Rectal smooth muscle tissue (tissue), 1 donor: ENCODE data around the gene FANCL.
"Not testable (repeated sequence)": the region's sequence is repeated elsewhere in the genome, so short reads cannot be mapped to it uniquely, and the experiment has no call there.

Experiments used
- H3K27ac ChIP-seq: one replicate; pipeline ENCODE4 v1.7.0; 2013; ENCODE audit warnings: low read depth, low read length, inconsistent platforms
- H3K27me3 ChIP-seq: one replicate; pipeline ENCODE4 v1.7.0; 2013; ENCODE audit warnings: low read length; ENCODE audit not compliant: control insufficient read depth, insufficient read depth
- H3K36me3 ChIP-seq: one replicate; pipeline ENCODE4 v1.7.0; 2013; ENCODE audit warnings: low read length; ENCODE audit not compliant: control insufficient read depth, insufficient read depth
- H3K4me1 ChIP-seq: one replicate; pipeline ENCODE4 v1.7.0; 2013; ENCODE audit warnings: low read length; ENCODE audit not compliant: control insufficient read depth, insufficient read depth
- H3K4me3 ChIP-seq: one replicate; pipeline ENCODE4 v1.7.0; 2013; ENCODE audit warnings: low read length
- H3K9ac ChIP-seq: one replicate; pipeline ENCODE4 v1.7.0; 2013; ENCODE audit warnings: low read length

The FANCL gene

DNA sequence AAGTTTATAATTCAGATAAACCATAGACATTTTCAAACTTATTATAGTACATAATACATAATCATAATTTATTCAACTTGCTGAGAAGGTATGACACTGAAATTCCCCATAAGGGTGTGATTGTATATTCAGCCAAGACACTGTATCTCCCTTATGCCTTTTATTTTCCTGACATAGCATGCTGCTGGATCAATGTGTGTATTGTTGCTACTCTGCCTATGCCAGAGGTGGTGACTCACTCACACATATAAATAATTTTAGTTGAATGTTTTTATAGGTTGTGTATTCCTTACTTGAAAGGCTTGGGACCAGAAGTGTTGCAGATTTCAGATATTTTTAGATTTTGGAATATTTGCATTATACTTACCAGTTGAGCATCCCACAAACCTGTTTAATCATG is 107.7 kb downstream of the FANCL start:
- H3K4me3 ChIP-seq, result no peak overlapping the region
- H3K4me1 ChIP-seq, result peaks cover 7% of the 10 kb centered on the region
- no peaks in the 10 kb centered on the region for H3K36me3 ChIP-seq
- no peak overlapping the region for H3K9ac ChIP-seq
- H3K27ac ChIP-seq, result no peak overlapping the region
- H3K27me3 ChIP-seq, result no peaks in the 10 kb centered on the region

DNA sequence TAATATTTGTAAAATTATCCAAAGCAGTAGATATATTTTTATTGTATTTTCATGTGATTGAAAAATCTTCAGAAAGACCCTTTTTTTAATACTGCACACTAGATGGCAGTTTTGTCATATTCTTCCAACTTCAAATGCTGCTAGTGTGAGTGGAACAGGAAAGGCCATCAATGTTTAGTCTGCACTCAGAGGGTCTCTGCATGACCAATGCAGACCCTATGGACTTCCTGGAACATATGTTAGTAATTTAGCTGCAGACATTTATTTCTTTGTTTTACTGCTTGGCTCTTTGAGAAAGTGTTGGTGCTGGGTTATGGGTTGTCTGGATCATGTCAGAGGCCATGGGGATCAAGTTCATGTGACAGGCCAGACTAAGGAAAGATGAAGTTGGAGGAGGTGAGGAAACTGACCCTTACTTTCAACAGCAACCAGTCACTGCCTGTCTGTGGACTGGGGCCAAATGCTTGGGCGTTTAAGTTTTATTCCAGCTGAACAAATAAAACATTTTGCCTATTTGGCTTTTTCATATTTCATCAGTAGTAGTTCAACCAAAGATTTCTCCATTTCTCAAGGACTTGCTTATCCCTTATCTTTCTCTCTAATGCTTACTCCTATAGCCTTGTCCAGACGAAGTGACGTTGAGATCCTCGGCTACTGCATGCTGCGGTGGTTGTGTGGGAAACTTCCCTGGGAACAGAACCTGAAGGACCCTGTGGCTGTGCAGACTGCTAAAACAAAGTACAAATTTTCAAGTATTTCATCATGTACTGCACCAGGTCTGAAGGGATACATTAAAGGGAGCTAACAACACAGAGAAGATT is 109.7 kb downstream of the FANCL start:
- Histone ChIP-seq H3K27ac (no peak overlapping the region), H3K4me3 (no peak overlapping the region), H3K9ac (no peak overlapping the region), H3K4me1 (peaks cover 7% of the 10 kb centered on the region), H3K36me3 (no peaks in the 10 kb centered on the region), H3K27me3 (no peaks in the 10 kb centered on the region)

DNA sequence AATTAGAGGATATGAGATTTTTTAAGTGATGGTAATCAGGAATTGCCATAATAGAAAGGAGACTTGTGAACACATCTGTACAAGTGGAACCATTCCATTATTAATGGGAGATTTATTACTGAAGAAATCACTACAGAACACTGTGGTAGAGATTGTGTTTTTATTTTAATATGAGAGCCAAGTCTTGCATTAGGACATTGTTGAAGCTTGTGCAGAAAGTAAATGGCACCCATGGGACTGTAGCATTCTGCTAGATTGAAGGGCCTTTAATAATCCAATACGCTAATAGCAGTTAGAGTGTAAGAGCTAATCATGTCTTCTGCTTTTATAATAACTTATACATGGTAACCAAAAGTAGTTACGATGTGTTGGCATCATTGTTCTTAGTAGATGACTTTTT is 110.9 kb downstream of the FANCL start:
- H3K9ac ChIP-seq, result no peak overlapping the region
- H3K36me3 ChIP-seq, result no peaks in the 10 kb centered on the region
- H3K27ac ChIP-seq, result no peak overlapping the region
- H3K4me3 ChIP-seq, result no peak overlapping the region
- H3K4me1 ChIP-seq, result peaks cover 7% of the 10 kb centered on the region
- H3K27me3 ChIP-seq, result no peaks in the 10 kb centered on the region

DNA sequence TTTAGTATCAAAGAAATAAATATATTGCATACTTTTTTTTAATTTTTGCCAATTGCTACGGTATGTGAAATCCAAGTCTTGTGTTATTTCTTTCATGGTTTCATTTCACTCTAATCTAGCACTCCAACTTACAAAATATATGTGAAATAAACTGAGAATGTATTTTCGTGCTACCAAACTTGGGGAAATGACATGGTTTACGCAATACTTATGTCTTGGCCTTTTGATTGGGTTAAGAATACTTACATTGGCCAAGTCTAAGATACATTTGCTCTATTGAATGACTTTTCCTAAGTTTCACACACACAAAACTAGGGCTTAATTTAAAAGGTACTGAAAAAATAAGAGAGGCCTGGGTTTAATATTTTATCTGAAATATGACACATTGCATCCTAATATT is 114.0 kb downstream of the FANCL start:
- H3K4me3 ChIP-seq, result no peak overlapping the region
- no peak overlapping the region for H3K27ac ChIP-seq
- no peak overlapping the region for H3K9ac ChIP-seq
- no peaks in the 10 kb centered on the region for H3K36me3 ChIP-seq
- H3K27me3 ChIP-seq, result no peaks in the 10 kb centered on the region
- H3K4me1 ChIP-seq, result peaks cover 7% of the 10 kb centered on the region

DNA sequence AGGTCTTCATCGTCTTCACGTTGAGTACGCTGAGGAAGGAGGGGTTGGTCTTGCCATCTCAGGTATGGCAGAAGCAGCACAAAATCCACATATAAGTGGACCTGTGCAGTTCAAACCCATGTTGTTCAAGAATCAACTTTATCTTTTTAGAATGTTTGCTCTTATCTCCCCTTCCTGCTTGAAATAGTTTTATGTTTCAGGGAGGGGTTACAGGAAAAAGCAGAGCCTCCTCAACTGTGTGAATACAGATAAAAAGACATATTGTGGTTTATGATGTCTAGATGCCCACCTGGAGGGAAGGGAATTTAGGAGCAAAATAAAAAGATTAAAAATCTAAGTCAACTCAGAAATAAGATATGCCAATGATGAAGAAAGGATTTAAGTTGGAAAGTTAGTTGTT is 118.6 kb downstream of the FANCL start:
- H3K36me3 ChIP-seq, result no peaks in the 10 kb centered on the region
- no peaks in the 10 kb centered on the region for H3K4me1 ChIP-seq
- H3K4me3 ChIP-seq, result no peak overlapping the region
- H3K27me3 ChIP-seq, result no peaks in the 10 kb centered on the region
- H3K27ac ChIP-seq, result no peak overlapping the region
- no peak overlapping the region for H3K9ac ChIP-seq

DNA sequence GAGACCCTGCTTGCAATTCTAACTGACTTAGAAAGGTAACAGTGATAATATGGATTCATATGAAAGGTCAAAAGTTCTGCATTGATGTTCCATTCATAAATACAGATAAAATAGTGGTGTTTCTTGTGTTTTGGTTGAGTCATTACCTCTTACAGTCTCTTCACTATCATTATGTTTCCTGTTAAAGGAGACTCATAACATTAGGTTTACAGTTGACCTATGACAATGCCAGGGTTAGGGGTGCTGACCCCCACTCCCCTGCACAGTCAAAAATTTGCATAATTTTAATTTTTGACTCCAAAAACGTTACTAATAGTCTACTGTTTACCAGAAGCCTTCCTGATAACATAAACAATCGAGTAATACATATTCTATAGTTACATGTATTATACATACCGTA is 119.1 kb downstream of the FANCL start:
- no peaks in the 10 kb centered on the region for H3K27me3 ChIP-seq
- H3K4me1 ChIP-seq, result no peaks in the 10 kb centered on the region
- H3K9ac ChIP-seq, result no peak overlapping the region
- no peak overlapping the region for H3K4me3 ChIP-seq
- H3K36me3 ChIP-seq, result no peaks in the 10 kb centered on the region
- H3K27ac ChIP-seq, result no peak overlapping the region

DNA sequence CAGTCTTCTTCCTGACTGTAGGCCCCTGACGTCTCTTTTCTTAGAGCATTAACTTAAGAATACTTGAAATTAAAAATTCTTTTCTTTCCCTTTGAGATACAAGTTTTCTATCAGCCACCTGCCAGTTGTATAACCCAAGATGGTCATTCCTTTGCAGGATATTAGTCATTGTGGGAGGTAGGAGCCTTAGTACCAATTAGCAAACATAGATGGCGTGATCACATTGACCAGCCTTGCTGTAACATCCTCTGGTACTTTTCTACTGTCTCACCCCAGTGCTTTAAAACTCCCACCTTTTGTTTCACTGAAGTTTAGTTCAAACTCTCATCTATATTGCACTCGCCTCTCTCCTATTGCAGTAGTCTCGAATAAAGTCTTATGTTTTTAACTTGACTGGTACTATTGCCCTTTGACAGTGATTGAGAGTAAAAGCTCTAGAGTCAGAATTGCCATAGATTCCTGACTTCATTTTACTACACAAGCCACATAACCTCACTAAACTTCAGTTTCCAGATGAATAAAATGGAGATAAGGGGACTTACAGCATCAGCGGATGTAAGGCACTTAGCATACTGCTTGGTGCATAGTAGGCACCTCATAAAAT is 120.4 kb downstream of the FANCL start:
- H3K27me3 ChIP-seq, result no peaks in the 10 kb centered on the region
- H3K9ac ChIP-seq, result no peak overlapping the region
- H3K36me3 ChIP-seq, result no peaks in the 10 kb centered on the region
- no peak overlapping the region for H3K4me3 ChIP-seq
- H3K4me1 ChIP-seq, result no peaks in the 10 kb centered on the region
- H3K27ac ChIP-seq, result no peak overlapping the region

DNA sequence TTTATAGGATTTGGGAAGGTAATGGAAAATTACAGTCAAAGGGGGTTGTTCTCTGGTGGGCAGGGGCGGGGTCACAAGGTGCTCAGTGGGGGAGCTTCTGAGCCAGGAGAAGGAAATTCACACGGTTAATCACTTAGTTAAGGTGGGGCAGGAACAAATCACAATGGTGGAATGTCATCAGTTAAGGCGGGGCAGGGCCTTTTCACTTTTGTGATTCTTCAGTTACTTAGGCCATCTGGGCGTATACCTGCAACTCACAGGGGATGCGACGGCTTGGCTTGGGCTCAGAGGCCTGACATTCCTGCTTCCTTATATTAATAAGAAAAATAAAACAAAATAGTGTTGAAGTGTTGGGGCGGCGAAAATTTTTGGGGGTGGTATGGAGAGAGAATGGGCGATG is 127.6 kb downstream of the FANCL start:
- not testable (repeated sequence) for H3K36me3 ChIP-seq, H3K4me1 ChIP-seq, H3K4me3 ChIP-seq, H3K27ac ChIP-seq, H3K27me3 ChIP-seq, H3K9ac ChIP-seq

DNA sequence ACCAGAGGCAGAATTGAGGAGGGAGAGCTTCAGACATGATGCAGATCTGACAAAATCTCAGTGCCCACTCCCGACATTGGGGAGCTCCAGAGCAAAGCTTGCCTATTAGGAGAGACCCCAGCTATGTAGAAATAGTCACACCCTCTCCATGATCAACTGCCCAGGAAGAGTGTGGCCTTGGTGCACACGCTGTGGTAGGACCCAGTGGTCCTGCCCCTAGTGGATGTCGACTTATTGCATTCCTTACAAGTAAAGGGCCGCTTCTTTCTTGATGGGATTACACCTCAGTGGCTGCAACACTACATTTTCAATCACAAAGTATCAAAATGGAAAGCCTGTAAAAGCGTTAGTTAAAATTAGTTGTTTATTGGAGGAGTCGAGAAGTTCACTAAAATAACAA is 130.4 kb downstream of the FANCL start:
- H3K27ac ChIP-seq, result no peak overlapping the region
- H3K27me3 ChIP-seq, result no peaks in the 10 kb centered on the region
- no peaks in the 10 kb centered on the region for H3K4me1 ChIP-seq
- H3K4me3 ChIP-seq, result no peak overlapping the region
- no peak overlapping the region for H3K9ac ChIP-seq
- H3K36me3 ChIP-seq, result no peaks in the 10 kb centered on the region

DNA sequence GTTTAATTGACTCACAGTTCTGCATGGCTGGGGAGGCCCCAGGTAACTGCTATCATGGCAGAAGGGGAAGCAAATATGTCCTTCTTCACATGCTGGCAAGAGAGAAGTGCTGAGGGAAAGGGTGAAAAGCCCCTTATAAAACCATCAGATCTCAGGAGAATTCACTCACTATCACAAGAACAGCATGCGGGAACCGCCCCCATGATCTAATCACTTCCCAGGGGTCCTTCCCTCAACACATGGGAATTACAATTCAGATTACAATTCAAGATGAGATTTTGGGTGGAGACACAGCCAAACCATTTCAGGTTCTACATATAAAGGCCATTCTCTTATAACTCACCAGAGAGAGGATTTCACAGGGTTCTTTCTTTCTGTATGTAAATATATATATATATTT is 131.6 kb downstream of the FANCL start:
- no peaks in the 10 kb centered on the region for H3K4me1 ChIP-seq
- H3K4me3 ChIP-seq, result no peak overlapping the region
- H3K27ac ChIP-seq, result no peak overlapping the region
- H3K9ac ChIP-seq, result no peak overlapping the region
- H3K36me3 ChIP-seq, result no peaks in the 10 kb centered on the region
- H3K27me3 ChIP-seq, result no peaks in the 10 kb centered on the region
